ENCODE measurements around the gene HERC4.

HERC4 gene

GRCh38 chr10:67965456-67965855 lies 109.6 kb downstream of the HERC4 start:
- no peak for DNase-seq (ENCODE audit: low spot score)

DNA sequence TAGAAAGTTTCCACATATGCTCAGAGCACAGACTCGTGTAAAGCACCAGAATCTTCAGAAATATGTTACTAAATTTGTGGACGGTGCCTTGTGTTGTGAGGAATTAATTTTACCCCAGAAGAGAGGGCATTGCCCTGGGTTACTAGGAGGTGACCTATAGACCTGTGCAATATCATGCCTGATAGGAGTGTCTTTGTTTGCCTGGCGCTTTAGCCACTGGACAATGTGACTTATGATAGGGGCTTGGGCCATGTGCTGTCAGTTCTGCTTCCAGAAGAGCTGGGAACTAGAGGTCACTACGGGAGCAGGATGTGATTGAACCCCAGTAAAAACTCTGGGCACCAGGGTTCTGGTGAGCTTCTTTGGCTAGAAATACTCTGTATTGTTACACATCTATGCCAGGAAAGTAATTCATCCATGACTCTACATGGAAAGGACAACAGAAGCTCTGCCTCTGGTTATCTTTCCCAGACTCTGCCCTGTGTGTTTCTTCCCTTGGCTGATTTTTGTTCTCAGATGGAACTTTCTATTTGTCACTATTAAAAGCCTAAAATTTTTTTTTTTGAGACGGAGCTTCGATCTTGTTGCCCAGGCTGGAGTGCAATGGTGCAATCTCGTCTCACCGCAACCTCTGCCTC lies 115.1 kb downstream of the HERC4 start:
- DNase-seq (ENCODE audit: low spot score): no peak

DNA sequence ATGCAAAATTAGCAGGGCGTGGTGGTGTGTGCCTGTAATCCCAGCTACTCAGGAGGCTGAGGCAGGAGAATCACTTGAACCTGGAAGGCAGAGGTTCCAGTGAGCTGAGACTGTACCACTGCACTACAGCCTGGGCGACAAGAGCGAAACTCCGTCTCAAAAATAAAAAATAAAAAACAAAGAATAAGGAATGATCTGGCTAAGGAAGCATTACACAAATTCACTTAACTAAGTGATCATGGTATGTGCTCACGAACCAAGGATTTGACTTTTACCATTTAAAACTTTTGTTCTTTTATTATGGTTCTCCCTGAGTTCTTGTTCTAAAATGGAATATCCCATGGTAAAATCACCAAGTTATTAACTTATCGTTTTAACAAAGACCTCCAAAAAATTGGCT lies 119.5 kb downstream of the HERC4 start:
- DNase-seq (ENCODE audit: low spot score): no peak

DNA sequence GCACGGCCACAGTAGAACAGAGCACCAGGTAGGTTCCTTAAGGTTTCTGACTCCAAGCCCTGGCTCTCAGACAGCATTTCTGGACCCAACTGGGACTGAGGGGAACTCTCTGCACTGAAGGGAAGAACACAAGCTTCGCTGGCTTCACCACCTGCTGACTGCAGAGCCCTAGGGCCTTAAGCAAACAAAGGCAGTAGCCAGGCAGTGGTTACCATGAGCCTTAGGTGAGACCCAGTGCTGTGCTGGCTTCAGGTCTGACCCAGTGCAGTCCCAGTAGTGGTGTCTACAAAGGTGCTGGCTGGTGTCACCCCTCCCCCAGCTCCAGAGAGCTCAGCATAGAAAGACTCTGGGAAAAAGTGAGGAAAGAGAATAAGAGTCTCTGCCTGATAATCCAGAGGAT lies 131.2 kb downstream of the HERC4 start:
- no peak for DNase-seq (ENCODE audit: low spot score)

DNA sequence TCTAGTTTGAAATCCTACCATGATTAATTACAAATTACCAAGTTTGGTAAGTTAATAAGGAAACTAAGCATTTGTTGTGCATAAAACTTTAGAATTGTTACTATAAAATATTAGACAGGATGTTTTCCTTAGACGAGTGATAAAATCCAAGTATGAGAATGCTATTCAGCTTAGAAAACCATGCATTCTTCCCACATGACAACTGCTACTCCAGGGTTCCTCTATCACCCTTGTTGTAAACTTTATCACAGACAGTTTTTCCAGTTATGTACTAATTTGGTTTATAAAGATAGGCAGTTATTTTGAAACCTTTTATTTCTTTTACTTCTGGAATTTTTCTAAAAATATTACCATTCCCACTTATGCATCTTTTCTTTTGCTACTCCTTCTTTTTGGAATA lies 138.7 kb downstream of the HERC4 start:
- no peak for DNase-seq (ENCODE audit: low spot score)

- DNase-seq (ENCODE audit: low spot score): no peak
Measured at GRCh38 chr10:67935223-67935622, 139.9 kb downstream of the HERC4 start.

DNA sequence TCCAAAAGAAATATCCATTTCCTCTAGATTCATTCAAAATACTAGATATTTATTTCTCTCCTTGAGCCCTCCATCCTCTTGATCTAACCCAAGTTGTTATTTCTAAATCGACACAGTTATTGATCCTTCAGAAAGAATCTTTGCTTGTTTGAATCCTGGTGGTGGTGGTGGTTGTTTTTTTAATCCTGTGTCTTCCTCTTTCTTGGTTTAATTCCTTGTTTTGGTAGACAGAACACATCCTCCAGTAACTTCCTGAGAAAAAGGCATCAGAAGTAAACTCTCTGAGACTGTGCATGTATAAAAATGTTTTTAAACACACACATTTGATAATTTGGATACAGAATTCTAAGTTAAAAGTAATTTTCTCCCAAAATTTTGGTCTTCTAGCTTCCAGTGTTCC lies 140.7 kb downstream of the HERC4 start:
- DNase-seq (ENCODE audit: low spot score): no peak

DNA sequence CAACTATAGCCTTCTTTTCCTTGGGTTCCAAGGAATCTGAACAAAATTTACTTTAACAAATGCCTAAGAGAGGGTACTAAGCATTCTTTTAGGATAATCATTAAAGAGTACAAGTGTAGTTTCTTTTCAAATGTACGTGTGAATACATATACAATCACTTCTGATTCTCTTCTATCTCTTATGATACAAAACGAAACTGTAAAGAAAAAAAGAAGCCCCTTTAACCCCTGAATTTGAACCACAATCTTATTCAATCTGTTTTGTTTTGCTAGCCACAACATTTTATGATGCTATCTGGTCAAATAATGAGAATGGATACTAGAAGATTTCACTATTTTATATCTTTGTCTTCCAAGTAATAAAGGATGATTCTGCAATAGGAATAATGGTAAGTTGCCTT lies 141.9 kb downstream of the HERC4 start:
- no peak for DNase-seq (ENCODE audit: low spot score)

DNA sequence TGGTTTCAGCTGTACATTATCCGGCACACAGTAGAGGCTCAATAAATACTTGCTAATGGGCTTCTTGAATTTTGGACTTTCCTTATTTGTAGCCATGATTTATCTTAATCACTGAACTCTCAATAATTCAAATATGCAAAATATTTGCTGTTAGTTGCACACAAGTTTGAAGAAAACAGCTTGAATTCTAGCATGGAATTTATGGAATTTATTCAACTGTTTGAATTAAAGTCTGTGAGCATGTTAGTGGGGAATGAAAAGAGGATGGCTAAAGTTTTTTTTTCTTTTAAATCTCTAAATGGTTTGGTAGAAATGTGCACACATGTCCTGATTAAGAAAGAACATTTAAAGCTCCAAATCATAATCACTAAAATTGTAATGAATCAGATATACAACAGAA lies 148.1 kb downstream of the HERC4 start:
- no peak for DNase-seq (ENCODE audit: low spot score)

- DNase-seq (ENCODE audit: low spot score): no peak
Measured at GRCh38 chr10:67925449-67926005, 149.6 kb downstream of the HERC4 start.

- no peak for DNase-seq (ENCODE audit: low spot score)
Measured at GRCh38 chr10:67924136-67924535, 150.9 kb downstream of the HERC4 start.

DNA sequence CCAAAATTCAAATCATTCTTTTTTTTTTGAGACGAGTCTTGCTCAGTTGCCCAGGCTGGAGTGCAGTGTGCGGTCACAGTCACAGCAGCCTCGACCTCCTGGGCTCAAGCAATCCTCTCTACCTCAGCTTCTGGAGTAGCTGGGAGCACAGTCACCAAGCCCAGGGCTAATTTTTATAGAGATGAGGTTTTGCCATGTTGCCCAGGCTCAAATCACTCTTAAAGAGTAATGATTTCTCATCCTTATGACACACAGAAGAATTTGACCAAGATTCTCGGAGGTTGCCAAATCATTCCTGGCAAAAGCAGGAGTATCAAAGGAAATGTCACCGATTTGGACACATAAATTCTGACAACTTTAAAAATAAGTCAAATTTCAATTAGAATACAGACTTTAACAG lies 151.5 kb downstream of the HERC4 start:
- no peak for DNase-seq (ENCODE audit: low spot score)

GRCh38 chr10:67921065-67921464 lies 154.0 kb downstream of the HERC4 start:
- no peak for DNase-seq (ENCODE audit: low spot score)

- DNase-seq (ENCODE audit: low spot score): no peak
Measured at GRCh38 chr10:67917679-67918078, 157.4 kb downstream of the HERC4 start.

DNA sequence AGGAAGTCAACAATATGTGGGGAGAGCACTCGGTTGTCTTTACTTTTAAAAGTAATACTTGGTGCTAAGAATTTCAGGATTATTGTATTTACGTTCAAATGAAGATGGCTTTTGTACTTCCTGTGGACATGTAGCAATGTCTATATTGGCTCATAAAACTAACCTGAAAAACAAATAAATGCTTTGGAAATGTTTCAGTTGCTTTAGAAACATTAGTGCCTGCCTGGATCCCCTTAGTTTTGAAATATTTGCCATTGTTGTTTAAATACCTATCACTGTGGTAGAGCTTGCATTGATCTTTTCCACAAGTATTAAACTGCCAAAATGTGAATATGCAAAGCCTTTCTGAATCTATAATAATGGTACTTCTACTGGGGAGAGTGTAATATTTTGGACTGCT lies 157.9 kb downstream of the HERC4 start:
- no peak for DNase-seq (ENCODE audit: low spot score)

DNA sequence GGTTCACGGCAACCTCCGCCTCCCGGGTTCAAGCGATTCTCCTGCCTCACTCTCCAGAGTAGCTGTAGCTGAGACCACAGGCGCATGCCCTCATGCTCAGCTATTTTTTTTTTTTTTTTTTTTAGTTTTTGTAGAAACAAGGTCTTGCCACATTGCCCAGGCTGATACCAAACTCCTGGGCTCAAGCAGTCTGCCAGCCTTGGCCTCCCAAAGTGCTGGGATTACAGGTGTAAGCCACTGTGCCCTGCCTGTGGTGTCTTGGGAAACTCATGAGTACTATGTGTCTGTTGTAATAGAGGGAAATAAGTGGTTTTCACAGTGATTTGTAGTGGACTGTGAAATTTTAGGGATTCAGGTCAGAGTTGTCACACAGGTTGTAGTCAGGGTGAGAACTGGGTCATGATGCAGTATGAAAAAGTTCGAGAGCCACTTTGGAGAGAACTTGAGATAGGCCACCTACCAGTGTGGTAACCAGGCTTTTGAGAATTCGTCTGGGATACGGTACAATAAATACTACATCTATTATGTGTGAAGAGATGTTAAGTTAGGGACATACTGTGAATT lies 160.2 kb downstream of the HERC4 start:
- no peak for DNase-seq (ENCODE audit: low spot score)

GRCh38 chr10:67912331-67912946 lies 162.6 kb downstream of the HERC4 start:
- no peak for DNase-seq (ENCODE audit: low spot score)

- no peak for DNase-seq (ENCODE audit: low spot score)
Measured at GRCh38 chr10:67903581-67903980, 171.5 kb downstream of the HERC4 start.

DNA sequence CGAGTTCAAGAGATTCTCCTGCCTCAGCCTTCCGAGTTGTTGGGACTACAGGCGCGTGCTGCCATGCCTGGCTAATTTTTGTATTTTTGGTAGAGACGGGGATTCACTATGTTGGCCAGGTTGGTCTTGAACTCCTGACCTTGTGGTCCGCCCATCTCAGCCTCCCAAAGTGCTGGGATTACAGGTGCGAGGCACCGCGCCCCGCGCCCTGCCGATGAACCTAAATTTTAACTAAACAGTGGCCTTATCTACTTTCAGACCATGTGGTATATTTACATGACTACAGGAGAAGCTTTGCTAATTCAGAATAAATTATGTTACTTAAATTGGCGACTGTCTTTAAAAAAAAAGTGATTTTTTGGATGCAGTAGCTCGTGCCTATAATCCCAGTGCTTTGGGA lies 181.4 kb downstream of the HERC4 start:
- no peak for DNase-seq (ENCODE audit: low spot score)

DNA sequence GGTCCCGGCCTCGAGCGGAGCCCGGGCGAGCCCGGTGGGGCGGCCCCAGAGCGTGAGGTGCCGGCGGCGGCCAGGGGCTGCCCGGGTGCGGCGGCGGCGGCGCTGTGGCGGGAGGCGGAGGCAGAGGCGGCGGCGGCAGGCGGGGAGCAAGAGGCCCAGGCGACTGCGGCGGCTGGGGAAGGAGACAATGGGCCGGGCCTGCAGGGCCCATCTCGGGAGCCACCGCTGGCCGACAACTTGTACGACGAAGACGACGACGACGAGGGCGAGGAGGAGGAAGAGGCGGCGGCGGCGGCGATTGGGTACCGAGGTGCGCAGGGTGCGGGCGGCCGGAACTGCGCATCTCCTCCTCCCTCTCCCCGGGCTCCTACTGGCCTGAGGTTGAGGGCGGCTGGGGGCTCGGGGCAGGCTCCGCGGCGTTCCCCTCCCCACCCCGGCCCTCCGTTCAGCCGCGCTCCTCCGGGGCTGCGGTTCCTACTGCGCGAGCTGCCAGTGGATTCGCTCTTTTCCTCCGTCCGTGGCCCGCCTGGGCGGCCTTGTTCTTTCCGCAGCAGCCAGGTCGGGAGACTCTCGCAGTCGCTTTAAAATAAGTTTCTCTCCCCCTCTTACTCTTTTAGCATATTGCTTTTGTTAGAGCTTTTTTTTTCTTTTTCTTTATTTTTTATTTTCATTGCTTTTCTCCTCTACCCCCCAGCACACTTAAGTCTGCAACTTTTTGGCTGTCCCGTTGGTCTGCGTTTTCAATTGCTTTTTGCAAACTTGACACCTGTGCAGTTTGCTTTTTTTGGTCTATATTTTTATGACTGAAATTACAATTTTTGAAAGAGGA lies 190.0 kb downstream of the HERC4 start:
- DNase-seq (ENCODE audit: low spot score): peak; percentile 17

DNA sequence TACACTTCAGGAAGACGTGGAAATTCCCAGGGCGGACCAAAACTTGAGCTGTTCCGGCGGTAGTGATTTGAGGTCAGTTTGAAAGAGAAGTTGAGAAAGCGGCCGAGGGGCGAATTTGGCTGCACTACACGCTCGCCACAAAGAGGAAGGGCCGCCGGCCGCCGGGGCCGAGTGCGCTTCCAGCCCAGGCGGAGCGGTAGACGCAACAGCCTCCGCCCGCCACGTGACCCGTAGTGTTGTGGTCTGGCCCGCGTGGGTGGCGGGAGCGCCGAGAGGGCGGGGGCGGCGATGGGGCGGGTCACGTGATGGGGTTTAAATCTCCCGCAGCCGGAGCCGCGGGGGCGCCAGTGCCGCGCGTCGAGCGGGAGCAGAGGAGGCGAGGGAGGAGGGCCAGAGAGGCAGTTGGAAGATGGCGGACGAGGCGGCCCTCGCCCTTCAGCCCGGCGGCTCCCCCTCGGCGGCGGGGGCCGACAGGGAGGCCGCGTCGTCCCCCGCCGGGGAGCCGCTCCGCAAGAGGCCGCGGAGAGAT lies 190.7 kb downstream of the HERC4 start, which contains the start of gene SIRT1:
Gene SIRT1 (plus strand): TSS at position 344 of the 529 bp plus-strand sequence. CDS start 66 bp downstream, at position 410.
- DNase-seq (ENCODE audit: low spot score): peak; percentile 53

DNA sequence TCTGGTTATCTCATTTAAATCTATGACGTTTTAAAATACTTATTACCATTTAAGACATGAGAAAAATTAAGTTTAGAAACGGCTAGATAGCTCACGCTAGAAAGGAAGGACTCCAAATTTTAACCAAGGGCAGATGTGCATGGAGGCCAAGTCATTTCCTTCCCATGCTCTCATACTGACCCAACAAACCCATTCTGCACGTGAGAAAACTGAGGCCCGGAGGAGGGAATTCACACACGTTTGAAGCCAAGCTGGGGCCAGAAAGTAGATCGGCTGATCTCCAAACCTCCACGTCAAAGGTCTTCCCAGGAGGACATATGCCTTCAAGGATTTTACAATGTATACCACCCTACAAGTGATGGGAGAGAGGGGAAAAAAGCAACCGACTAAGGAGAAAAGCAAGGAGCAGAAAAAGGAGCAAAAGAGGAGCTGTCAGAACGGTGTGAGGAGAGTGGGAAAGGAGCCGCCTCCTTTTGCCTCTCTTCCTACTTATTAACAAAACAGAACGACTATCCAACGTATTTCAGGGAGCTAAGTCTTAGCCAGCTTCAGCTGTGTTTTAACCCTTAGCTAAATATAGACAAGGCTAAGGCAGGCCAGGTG lies 191.3 kb downstream of the HERC4 start:
- no peak for DNase-seq (ENCODE audit: low spot score)

All from COLO829 (cell line).